GM19328 (cell line): Measurements from ENCODE around the gene ERVH48-1.
"Not testable (repeated sequence)": the region's sequence is repeated elsewhere in the genome, so short reads cannot be mapped to it uniquely, and the experiment has no call there.

Source experiments
- ATAC-seq: cut with Tn5 transposase; IDR thresholded peaks from one replicate; pipeline ENCODE4 v1.9.1; 2021; ENCODE audit warnings: mild to moderate bottlenecking, moderate library complexity; ENCODE audit not compliant: unreplicated experiment

Gene ERVH48-1

DNA sequence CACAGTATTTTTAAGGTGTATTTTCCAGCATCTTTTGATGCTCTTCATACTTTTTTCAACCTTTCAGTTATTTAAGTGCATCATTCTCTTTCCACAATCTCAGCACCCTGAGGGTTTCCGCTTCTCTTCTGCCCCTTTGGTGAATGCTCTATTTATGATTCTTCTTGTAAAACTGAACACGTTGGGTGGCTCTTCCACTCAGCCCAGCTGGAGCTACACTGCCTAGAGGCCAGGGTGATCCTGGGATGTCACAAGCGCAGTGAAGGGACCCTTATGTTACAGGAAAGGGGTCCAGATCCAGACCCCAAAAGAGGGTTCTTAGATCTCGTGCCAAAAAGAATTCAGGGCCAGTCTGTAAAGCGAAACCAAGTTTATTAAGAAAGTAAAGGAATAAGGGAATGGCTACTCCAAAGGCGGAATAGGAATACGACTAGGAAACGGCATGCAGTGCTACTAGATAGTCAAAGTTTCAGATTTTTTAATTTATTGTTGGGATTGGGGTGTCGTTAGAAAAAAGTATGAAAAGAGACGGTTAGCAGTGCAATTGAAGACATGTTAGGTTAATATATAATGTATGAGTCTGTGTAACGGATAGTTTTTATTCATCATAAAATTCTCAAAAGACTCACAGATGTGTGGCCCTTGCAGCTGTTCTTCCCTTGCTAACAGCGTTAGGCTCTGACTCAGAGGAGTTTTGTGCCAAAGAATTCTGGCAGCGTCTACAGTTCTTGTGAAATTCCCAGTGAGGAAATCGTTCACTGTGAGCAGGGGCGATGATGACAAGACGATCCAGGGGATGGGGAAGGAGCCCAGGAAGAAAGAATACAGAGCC lies 14.4 kb upstream of the ERVH48-1 start:
- ATAC-seq: no peak

DNA sequence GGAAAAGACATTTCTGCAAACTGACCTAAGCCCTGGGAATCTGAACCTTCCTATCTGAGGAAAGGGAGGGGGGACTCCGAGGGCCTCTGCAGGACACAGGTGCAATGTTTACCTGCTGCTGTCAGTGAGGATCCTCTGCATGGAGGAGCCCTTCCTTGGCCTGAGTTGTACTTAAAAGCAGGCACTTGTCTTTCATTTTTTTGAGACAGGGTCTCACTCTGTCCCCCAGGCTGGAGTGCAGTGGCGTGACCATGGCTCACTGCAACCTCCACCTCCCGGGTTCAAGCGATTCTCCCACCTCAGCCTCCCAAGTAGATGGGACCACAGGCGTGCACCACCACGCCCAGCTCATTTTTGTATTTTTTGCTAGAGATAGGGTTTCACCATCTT lies 13.2 kb upstream of the ERVH48-1 start:
- not testable (repeated sequence) for ATAC-seq

DNA sequence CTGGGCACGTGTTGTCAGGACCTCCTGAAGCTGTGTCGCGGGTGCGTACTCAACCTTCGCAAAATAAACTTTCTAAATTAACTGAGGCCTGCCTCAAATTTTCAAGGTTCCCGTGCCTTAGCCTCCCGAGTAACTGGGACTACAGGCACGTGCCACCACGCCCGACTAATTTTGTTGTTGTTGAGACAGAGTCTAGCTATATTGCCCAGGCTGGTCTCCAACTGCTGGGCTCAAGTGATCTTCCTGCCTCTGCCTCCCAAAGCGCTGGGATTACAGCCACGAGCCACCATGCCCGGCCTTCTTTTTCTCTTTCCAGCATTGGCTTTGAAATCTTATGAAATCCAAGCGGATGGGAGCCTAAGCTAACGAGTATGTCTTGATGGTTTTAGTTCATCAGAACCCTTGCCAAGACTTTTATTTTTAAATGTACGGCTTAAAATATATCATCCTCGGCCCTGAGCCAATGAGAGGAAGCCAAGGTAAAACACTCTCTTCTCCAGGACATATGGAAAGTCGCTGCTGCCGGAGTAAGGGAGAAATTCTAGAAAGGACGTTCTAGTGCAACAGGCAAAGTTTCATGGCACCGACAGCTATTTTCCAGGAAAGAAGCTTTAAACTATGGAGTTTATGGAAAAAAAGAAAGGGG lies 12.7 kb upstream of the ERVH48-1 start:
- ATAC-seq: no peak

GRCh38 chr21:42937034-42937940 lies 11.9 kb upstream of the ERVH48-1 start:
- ATAC-seq: not testable (repeated sequence)

DNA sequence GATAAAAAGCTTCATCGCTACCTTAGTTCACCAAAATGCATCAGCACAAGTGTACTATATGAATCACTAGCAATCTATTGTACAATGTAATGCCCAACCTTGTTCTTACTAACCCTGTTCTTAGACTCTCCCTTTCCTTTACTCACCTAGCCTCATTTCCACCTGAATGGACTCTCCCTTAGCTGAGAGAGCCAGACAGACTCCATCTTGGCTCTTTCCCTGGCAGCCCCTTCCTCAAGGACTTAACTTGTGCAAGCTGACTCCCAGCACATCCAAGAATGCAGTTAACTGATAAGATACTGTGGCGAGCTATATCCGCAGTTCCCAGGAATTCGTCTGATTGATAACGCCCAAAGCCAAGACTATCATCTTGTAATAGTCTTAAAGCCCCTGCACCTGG lies 10.9 kb upstream of the ERVH48-1 start:
- not testable (repeated sequence) for ATAC-seq

DNA sequence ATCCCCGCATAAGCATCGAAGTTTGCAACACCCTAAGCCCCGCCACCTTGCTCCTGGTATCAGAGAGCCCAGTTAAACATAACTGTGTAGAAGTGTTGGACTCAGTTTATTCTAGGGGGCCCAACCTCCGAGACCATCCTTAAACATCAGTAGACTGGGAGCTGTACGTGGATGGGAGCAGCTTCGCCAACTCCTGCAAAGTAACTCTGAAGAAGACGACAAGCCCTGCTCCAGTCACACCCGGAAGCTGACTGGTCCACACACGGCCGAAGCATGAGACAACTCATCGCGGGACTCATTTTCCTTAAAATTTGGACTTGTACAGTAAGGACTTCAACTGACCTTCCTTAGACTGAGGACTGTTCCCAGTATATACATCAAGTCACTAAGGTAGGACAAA lies 8.5 kb upstream of the ERVH48-1 start:
- not testable (repeated sequence) for ATAC-seq

DNA sequence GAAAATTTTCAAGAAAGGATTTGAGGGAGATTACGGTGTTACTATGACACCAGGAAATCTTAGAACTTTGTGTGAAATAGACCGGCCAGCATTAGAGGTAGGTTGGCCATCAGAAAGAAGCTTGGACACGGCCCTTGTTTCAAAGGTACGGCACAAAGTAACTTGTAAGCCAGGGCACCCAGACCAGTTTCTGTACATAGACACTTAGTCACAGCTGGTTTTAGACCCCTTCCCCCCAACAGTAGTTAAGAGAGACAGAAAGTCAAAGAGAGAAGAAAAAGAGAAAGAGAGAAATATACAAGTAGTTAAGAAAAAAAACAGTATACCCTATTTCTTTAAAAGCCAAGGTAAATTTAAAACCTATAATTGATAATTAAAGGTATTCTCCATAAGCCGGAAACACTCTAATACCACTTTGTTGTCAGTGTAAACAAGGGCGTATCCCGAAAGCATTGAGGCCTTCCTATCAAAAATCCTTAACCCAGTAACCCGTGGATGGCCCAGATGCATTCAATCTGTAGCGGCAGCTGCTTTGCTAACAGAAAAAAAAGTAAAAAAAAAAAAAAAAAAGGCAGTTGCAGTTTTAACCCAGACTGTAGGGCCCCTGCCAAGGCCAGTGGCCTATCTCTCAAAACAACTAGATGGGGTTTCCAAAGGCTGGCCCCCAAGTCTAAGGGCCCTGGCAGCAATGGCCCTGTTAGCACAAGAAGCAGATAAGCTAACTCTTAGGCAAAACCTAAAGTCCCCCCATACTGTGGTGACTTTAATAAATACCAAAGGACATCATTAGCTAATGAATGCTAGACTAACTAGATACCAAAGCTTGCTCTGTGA lies 7.9 kb upstream of the ERVH48-1 start:
- not testable (repeated sequence) for ATAC-seq

GRCh38 chr21:42932378-42933136 lies 7.1 kb upstream of the ERVH48-1 start:
- not testable (repeated sequence) for ATAC-seq

- no peak for ATAC-seq
Observed at GRCh38 chr21:42931560-42932235, 6.3 kb upstream of the ERVH48-1 start.

DNA sequence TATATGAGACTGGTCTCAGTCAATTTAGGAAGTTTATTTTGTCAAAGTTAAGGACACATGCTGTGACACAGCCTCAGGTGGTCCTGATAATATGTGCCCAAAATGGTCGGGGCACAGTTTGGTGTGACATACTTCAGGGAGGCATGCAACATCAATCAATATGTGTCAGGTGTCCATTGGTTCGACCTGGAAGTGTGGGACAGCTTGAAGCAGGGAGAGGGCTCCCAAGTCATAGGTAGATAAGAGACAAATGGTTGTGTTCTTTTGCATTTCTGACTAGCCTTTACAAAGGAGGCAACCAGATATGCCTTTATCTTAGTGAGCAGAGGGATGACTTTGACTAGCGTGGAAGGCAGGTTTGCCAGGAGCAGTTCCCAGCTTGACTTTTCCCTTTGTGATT lies 4.5 kb upstream of the ERVH48-1 start:
- no peak for ATAC-seq

- ATAC-seq: not testable (repeated sequence)
Observed at GRCh38 chr21:42927474-42928200, 2.2 kb upstream of the ERVH48-1 start.

DNA sequence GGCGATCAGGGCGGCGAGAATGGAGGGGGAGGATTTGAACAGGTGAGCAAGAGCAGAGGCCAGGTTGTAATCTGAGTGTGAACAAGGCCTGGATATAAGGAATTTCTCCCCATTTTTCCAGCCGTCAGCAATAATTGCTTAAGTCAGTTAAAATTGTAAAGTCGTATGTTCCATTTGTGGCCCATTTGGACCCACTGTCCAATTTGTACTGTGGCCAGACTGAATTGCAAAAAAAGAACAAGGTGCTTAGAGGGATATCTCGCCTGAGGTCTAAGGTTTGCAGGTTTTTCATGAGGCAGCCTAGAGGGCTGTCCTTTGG lies 1.0 kb downstream of the ERVH48-1 start:
- ATAC-seq: no peak

DNA sequence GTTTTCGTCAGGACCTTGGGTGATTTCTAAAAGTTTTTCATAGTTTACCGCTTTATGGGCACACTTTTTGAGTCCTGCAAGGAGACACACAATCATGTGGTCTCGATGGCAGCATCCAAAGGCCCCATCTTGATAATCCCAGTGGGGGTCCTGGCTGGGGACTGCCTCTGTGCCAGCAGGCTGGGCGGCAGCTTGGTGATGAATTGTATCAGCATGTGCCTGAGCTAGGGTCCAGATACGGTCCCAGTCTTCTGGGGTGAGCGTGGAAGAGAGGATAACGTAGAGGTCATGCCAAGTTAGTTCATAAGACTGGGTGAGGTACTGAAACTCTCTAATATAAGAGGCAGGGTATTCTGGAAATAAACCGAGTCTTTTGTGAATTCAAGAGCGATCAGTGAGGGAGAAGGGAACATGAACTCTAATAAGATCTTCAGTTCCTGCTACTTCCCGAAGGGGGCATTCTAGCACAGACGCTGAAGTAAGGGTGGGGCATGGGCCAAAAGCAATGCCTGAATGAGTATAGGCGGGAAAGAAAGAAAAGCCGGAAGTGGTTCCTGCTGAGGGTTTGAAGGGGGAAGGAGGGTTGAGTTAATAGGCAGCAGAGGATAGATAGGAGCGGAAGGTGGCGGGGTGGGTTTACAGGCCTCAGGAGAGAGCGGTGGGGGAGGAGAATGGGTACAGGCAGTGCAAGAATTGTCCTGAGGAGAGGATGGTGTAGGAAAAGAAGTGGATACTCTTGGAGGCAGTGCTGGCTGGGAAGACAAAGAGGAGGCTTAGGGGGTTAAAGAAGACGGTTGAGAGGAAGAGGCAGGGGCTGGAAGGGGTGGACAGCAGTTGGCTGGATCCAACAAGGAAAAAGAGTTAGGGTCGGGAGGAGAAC lies 1.6 kb downstream of the ERVH48-1 start:
- ATAC-seq: no peak

DNA sequence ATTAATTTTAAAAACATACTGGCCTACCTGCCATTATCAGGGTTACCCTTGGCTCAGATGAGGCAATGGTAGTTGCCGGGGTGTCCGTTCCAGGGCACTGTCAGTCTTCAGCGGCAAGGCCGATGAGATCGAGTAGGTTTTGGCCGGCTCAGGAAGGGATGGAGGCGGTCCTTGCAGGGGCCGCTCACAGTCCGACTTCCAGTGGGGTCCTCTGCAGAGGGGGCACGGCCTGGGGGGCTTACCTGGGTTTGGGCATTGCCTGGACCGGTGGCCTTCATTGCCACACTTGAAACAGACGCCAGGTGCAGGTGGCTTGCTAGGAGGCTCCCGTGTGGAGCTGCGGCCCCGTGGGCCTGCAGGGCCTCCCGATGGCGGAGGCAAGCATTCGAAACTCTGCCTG lies 2.5 kb downstream of the ERVH48-1 start:
- ATAC-seq: no peak

GRCh38 chr21:42921927-42922326 lies 3.5 kb downstream of the ERVH48-1 start:
- ATAC-seq: no peak

GRCh38 chr21:42918291-42918690 lies 7.1 kb downstream of the ERVH48-1 start:
- ATAC-seq: no peak

DNA sequence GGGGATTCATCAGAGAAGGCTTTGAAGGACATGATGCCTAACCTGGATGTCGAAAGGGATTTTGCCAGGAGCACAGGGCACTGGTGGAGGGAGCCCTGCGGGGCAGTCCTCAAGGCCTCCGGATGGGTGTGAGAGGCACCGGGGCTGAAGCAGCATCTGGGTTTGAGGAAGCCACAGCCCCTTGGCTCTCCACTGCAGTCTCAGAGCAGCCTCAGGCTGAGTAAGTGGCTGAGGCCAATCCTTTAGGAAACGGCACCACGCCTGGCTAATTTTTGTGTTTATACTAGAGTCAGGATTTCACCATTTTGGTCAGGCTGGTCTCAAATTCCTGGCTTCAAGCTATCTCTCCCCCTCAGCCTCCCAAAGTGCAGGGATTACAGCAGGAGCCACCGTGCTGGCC lies 12.0 kb downstream of the ERVH48-1 start:
- no peak for ATAC-seq

GRCh38 chr21:42911920-42912319 lies 13.5 kb downstream of the ERVH48-1 start:
- ATAC-seq: not testable (repeated sequence)
